ENCODE results near the gene ADCY2. TPM values are rescaled to one million over a fixed set of nuclear protein-coding genes. Genes with fewer than 3 reads are reported as not detected.

ADCY2 gene
- total RNA-seq, 1 donor from 2014 or later = 1.5 TPM

- DNase-seq (ENCODE audit: low spot score) = no peak
- Mint-ChIP-seq H3K4me3 (ENCODE audit: unreplicated experiment) (no peak overlapping the region), H3K9me3 (ENCODE audit: unreplicated experiment) (no peaks in the 10 kb centered on the region), H3K36me3 (ENCODE audit: low read depth, unreplicated experiment) (no peaks in the 10 kb centered on the region), H3K27me3 (ENCODE audit: unreplicated experiment) (peaks cover 2% of the 10 kb centered on the region), H3K27ac (ENCODE audit: unreplicated experiment) (no peak overlapping the region), H3K4me1 (ENCODE audit: unreplicated experiment) (peaks cover 1% of the 10 kb centered on the region)
- no peak for TF ChIP-seq CTCF (IDR thresholded peaks at IDR 0.05; ENCODE audit: unreplicated experiment)
Measured at GRCh38 chr5:7426284-7426683, 30.3 kb downstream of the ADCY2 start.

GRCh38 chr5:7434914-7435313 is 39.0 kb downstream of the ADCY2 start:
- no peak for DNase-seq (ENCODE audit: low spot score)
- no peak overlapping the region for H3K4me3 Mint-ChIP-seq (ENCODE audit: unreplicated experiment)
- no peaks in the 10 kb centered on the region for H3K9me3 Mint-ChIP-seq (ENCODE audit: unreplicated experiment)
- no peak for TF ChIP-seq CTCF (IDR thresholded peaks at IDR 0.05; ENCODE audit: unreplicated experiment)
- no peaks in the 10 kb centered on the region for H3K27me3 Mint-ChIP-seq (ENCODE audit: unreplicated experiment)
- H3K4me1 Mint-ChIP-seq (ENCODE audit: unreplicated experiment) = no peaks in the 10 kb centered on the region
- no peaks in the 10 kb centered on the region for H3K36me3 Mint-ChIP-seq (ENCODE audit: low read depth, unreplicated experiment)
- H3K27ac Mint-ChIP-seq (ENCODE audit: unreplicated experiment) = no peak overlapping the region

- H3K9me3 Mint-ChIP-seq (ENCODE audit: unreplicated experiment) = no peaks in the 10 kb centered on the region
- no peak overlapping the region for H3K4me3 Mint-ChIP-seq (ENCODE audit: unreplicated experiment)
- no peak overlapping the region for H3K27ac Mint-ChIP-seq (ENCODE audit: unreplicated experiment)
- no peaks in the 10 kb centered on the region for H3K36me3 Mint-ChIP-seq (ENCODE audit: low read depth, unreplicated experiment)
- DNase-seq (ENCODE audit: low spot score) = no peak
- H3K4me1 Mint-ChIP-seq (ENCODE audit: unreplicated experiment) = no peaks in the 10 kb centered on the region
- TF ChIP-seq CTCF (IDR thresholded peaks at IDR 0.05; ENCODE audit: unreplicated experiment) = no peak
- H3K27me3 Mint-ChIP-seq (ENCODE audit: unreplicated experiment) = no peaks in the 10 kb centered on the region
Measured at GRCh38 chr5:7435503-7435902, 39.6 kb downstream of the ADCY2 start.

- Mint-ChIP-seq H3K4me1 (ENCODE audit: unreplicated experiment) (no peaks in the 10 kb centered on the region), H3K27me3 (ENCODE audit: unreplicated experiment) (no peaks in the 10 kb centered on the region), H3K27ac (ENCODE audit: unreplicated experiment) (no peak overlapping the region), H3K36me3 (ENCODE audit: low read depth, unreplicated experiment) (no peaks in the 10 kb centered on the region), H3K9me3 (ENCODE audit: unreplicated experiment) (no peaks in the 10 kb centered on the region), H3K4me3 (ENCODE audit: unreplicated experiment) (no peak overlapping the region)
- DNase-seq (ENCODE audit: low spot score) = no peak
- no peak for TF ChIP-seq CTCF (IDR thresholded peaks at IDR 0.05; ENCODE audit: unreplicated experiment)
Measured at GRCh38 chr5:7436521-7436920, 40.6 kb downstream of the ADCY2 start.

GRCh38 chr5:7437836-7438235 is 41.9 kb downstream of the ADCY2 start:
- Mint-ChIP-seq H3K27me3 (ENCODE audit: unreplicated experiment) (no peaks in the 10 kb centered on the region), H3K36me3 (ENCODE audit: low read depth, unreplicated experiment) (no peaks in the 10 kb centered on the region)

More at GRCh38 chr5:7437836-7438235, 41.9 kb downstream of the ADCY2 start:
- no peak for TF ChIP-seq CTCF (IDR thresholded peaks at IDR 0.05; ENCODE audit: unreplicated experiment)
- no peak for DNase-seq (ENCODE audit: low spot score)
- H3K9me3 Mint-ChIP-seq (ENCODE audit: unreplicated experiment) = no peaks in the 10 kb centered on the region
- no peak overlapping the region for H3K4me3 Mint-ChIP-seq (ENCODE audit: unreplicated experiment)
- H3K4me1 Mint-ChIP-seq (ENCODE audit: unreplicated experiment) = no peaks in the 10 kb centered on the region
- no peak overlapping the region for H3K27ac Mint-ChIP-seq (ENCODE audit: unreplicated experiment)

Measured in endothelial cell (in vitro differentiated cells).